Progenitor cell of endocrine pancreas (in vitro differentiated cells): ENCODE data around the gene IFI35. TPM values are rescaled to one million over a fixed set of nuclear protein-coding genes. Genes with fewer than 3 reads are reported as not detected.

Experiments
- DNase-seq: peaks from one replicate; pipeline ENCODE4 v3.0.0; 2021; ENCODE audit warnings: low spot score; ENCODE audit not compliant: unreplicated experiment
- H3K27ac Mint-ChIP-seq: 2 replicates; pipeline ENCODE4 v1.8.0; 2021; ENCODE audit warnings: mild to moderate bottlenecking, moderate library complexity, mixed read lengths
- H3K27me3 Mint-ChIP-seq: 2 replicates; pipeline ENCODE4 v1.8.0; 2021; ENCODE audit warnings: mixed read lengths
- H3K36me3 Mint-ChIP-seq: 2 replicates; pipeline ENCODE4 v1.8.0; 2022; ENCODE audit warnings: mixed read lengths; ENCODE audit not compliant: insufficient read depth
- H3K4me1 Mint-ChIP-seq: 2 replicates; pipeline ENCODE4 v1.8.0; 2021; ENCODE audit warnings: low read depth, mixed read lengths
- H3K4me3 Mint-ChIP-seq: 2 replicates; pipeline ENCODE4 v1.8.0; 2021; ENCODE audit warnings: low read depth, mild to moderate bottlenecking, moderate library complexity, mixed read lengths
- H3K9me3 Mint-ChIP-seq: 2 replicates; pipeline ENCODE4 v1.8.0; 2021; ENCODE audit warnings: low read depth, mixed read lengths
- CTCF ChIP-seq: fragments of 200-600 bp; sonication (generic); IDR thresholded peaks from one replicate; pipeline ENCODE4 v1.5.0; 2021; ENCODE audit warnings: antibody characterized with exemption, mild to moderate bottlenecking; ENCODE audit not compliant: unreplicated experiment
- total RNA-seq: library from RNA; stranded (reverse); gene quantifications from 2 replicates; pipeline ENCODE4 v1.2.1, GENCODE V29; 2021

Gene IFI35
- total RNA-seq, 1 donor from 2014 or later: 1.6 TPM

- H3K27me3 Mint-ChIP-seq: no peaks in the 10 kb centered on the region
- no peak overlapping the region for H3K27ac Mint-ChIP-seq
- H3K36me3 Mint-ChIP-seq: no peaks in the 10 kb centered on the region
- no peaks in the 10 kb centered on the region for H3K9me3 Mint-ChIP-seq
- peaks cover 6% of the 10 kb centered on the region for H3K4me1 Mint-ChIP-seq
- no peak for TF ChIP-seq CTCF
- DNase-seq: no peak
- no peak overlapping the region for H3K4me3 Mint-ChIP-seq
Measured at GRCh38 chr17:43027091-43028032, 20.8 kb downstream of the IFI35 start.

- Mint-ChIP-seq H3K9me3 (no peaks in the 10 kb centered on the region), H3K4me3 (no peak overlapping the region), H3K36me3 (no peaks in the 10 kb centered on the region), H3K27ac (no peak overlapping the region), H3K4me1 (peaks cover 6% of the 10 kb centered on the region), H3K27me3 (no peaks in the 10 kb centered on the region)
- no peak for DNase-seq
- TF ChIP-seq CTCF: no peak
Measured at GRCh38 chr17:43028221-43028861, 21.8 kb downstream of the IFI35 start.

GRCh38 chr17:43030137-43030767 is 23.7 kb downstream of the IFI35 start:
- Mint-ChIP-seq H3K36me3 (no peaks in the 10 kb centered on the region), H3K9me3 (no peaks in the 10 kb centered on the region), H3K27ac (no peak overlapping the region), H3K4me3 (no peak overlapping the region), H3K27me3 (no peaks in the 10 kb centered on the region), H3K4me1 (peaks cover 19% of the 10 kb centered on the region)
- TF ChIP-seq CTCF: no peak
- DNase-seq: no peak

- no peaks in the 10 kb centered on the region for H3K36me3 Mint-ChIP-seq
- peaks cover 22% of the 10 kb centered on the region for H3K4me1 Mint-ChIP-seq
- no peak overlapping the region for H3K27ac Mint-ChIP-seq
- TF ChIP-seq CTCF: no peak
- no peaks in the 10 kb centered on the region for H3K9me3 Mint-ChIP-seq
- no peaks in the 10 kb centered on the region for H3K27me3 Mint-ChIP-seq
- H3K4me3 Mint-ChIP-seq: no peak overlapping the region
- no peak for DNase-seq
Measured at GRCh38 chr17:43031666-43032065, 25.1 kb downstream of the IFI35 start.
